DND-41 (cell line): ENCODE results near the gene TRIM9.

Experiments used
- CTCF ChIP-seq: IDR thresholded peaks from 2 replicates; pipeline ENCODE4 v1.5.1; 2012; ENCODE audit warnings: borderline replicate concordance, low read length, moderate library complexity, mild to moderate bottlenecking; ENCODE audit not compliant: poor library complexity, severe bottlenecking; ENCODE audit errors: extremely low read depth
- EZH2 ChIP-seq: IDR thresholded peaks from 3 replicates; pipeline ENCODE4 v1.6.1; 2012; ENCODE audit warnings: borderline replicate concordance, low read depth, mild to moderate bottlenecking, moderate library complexity, low read length, inconsistent platforms; ENCODE audit not compliant: severe bottlenecking

- TF ChIP-seq CTCF (no peak), EZH2 (no peak)
These were observed 1.2 kb upstream of the TRIM9 start for GRCh38 chr14:51095854-51096823.
